Stimulated activated CD8-positive, alpha-beta memory T cell treated with anti-CD3 and anti-CD28 coated beads, Interleukin-4, amount 100 ng/mL, for 4 hours (primary cell): Measurements from ENCODE around the gene EPHB2.
"Not testable (repeated sequence)": the region's sequence is repeated elsewhere in the genome, so short reads cannot be mapped to it uniquely, and the experiment has no call there.

Experiments used
- DNase-seq, 2 donors: peaks; one replicate each; pipeline ENCODE4 v3.0.0-alpha.2; 2020; ENCODE audit warnings: low read depth in 2 of 2, low spot score in 1 of 2

Gene EPHB2

GRCh38 chr1:22935433-22935832 lies 224.8 kb downstream of the EPHB2 start:
- DNase-seq = no peak

DNA sequence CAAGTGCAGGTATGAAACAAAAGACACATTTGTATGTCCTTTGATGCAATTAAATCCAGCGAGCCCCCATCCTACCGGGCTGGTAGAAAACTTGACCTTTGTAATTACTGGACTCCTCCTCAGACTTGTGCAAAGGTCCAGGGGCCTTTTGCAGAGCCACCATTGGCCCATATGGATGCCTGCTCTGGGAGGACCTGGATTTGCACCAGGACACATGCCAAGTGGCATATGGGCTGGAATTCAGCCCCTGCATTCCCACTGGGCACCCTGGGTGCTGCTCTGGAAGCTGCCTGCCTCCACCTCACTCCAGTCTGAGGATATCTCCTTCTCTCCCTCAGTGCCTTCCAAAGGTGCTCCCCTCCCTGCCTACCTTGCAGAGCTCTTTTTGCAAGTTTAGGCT lies 226.0 kb downstream of the EPHB2 start:
- no peak for DNase-seq

- DNase-seq = no peak
Observed at GRCh38 chr1:22941257-22941656, 230.6 kb downstream of the EPHB2 start.

GRCh38 chr1:22944346-22945055 lies 233.9 kb downstream of the EPHB2 start:
- DNase-seq = no peak

- not testable (repeated sequence) for DNase-seq
Observed at GRCh38 chr1:22945171-22945570, 234.5 kb downstream of the EPHB2 start.

GRCh38 chr1:22949822-22950331 lies 239.2 kb downstream of the EPHB2 start:
- no peak for DNase-seq

GRCh38 chr1:22951796-22952195 lies 241.2 kb downstream of the EPHB2 start:
- no peak for DNase-seq

GRCh38 chr1:22952694-22953056 lies 242.0 kb downstream of the EPHB2 start:
- no peak for DNase-seq

- no peak for DNase-seq
Observed at GRCh38 chr1:22953057-22953739, 242.6 kb downstream of the EPHB2 start.

DNA sequence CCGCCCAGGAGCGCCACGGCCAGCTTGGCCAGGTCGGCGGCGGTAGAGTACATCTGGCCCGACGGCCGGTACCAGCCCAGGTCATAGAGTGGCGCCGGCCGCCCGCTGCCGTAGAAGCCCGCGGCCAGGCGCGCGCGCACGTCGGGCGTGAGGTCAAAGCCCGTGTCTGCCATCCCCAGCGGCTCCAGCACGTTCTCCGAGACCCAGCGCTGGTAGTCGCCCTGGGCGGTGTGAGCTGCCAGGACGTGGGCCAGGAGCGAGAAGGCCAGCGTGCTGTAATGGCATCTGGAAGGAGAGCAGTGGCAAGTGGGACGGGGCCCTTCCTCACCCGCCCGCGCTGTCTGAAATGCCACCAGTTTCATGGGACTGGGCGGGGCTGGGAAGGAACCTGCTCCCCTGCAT lies 243.1 kb downstream of the EPHB2 start:
- DNase-seq = no peak

DNA sequence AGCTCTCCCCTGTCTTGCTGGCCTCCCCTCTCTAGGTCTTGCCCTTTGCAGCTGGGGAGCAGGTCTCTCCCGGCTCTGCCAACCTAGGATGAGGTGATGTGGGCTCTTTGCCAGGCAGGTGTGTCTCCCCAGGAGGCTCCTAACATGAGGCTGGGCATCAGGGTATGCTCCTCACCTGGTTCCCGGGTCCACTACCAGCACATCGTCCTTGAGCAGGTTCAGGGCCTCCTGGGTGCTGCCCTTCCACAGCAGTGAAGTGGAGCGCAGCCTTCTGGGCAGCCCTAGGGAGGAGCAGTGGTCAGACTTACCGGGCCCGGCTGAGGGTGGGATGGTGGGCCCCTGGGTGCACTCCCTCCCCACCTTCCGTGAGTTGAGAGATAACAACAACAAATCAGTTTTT lies 244.5 kb downstream of the EPHB2 start:
- no peak for DNase-seq

DNA sequence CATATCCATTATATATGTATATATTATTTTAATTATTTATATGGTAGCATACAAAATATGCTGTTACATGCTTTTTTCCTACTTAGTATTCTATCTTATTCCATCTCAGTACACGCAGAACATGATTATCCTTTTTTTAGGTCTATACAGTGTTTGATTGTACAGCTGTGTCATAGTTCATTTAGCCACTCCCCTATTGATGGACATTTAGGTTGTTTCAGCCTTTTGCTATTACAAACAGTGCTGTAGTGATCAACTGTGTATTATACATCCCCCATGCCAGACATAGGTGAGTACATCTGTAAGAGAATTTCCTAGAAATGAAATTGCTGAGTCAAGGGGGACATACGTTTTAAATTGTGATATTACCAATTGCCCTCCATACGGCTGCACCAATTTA lies 246.4 kb downstream of the EPHB2 start:
- no peak for DNase-seq

DNA sequence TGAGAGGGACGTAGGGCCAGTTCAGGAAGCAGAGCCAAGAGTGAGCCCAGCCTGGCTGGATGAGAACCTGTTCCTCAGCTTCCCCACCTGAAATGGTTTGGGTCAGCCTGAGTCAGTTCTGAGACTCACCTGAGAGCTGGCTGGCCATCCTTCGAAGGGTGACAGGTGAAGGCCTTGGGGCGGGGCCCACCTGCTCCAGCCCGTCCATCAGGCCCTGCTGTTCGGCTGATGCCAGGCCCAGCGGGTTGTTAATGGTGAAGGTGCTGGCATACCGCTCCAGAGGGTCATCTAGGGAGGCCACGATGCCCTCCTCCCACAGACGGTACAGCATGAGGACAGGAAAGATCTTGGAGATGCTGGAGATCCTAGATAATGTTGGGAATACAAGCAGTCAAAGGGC lies 247.9 kb downstream of the EPHB2 start:
- no peak for DNase-seq

DNA sequence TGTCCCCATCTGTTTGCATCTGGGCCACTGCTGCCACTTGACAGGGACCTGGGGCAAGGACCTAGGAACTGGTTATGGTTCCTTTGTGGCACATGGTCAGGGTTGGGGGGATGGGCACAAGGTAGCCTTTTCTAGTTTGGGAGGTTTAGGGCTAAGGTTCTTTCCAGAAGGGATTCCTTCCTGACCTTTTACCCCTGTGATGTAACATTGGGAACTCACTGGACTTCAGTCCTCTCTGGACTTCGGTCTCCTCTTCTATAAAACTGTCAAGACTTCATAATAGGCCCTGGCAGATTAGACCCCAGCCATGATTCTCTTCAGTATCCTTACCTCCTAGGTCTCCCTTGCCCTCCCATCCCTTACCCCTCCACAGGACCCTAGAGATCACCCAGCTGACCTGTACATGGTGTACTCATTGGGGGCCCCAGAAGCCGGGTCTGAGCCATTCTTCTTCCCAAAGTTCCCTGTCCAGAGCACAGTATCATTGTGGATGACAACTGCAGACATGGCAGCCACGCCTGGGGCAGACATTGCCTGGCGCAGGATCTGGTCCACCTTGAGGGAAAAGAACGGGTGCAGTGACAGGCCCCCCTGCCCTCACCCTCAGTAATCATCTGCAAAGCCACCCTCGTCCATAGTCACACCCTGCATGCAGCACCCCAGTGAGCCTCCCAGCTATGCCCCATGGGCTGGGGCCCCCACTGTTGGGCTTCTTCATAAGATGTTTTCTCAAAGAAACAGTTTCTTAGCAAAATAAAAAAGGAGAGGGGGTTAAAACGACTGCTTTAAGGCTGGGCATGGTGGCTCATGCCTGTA lies 249.1 kb downstream of the EPHB2 start:
- no peak for DNase-seq

- DNase-seq = no peak
Observed at GRCh38 chr1:22962558-22962957, 251.9 kb downstream of the EPHB2 start.

GRCh38 chr1:22963044-22963677 lies 252.5 kb downstream of the EPHB2 start:
- DNase-seq = no peak

- no peak for DNase-seq
Observed at GRCh38 chr1:22966309-22966708, 255.7 kb downstream of the EPHB2 start.

- DNase-seq = no peak
Observed at GRCh38 chr1:22967833-22968232, 257.2 kb downstream of the EPHB2 start.

DNA sequence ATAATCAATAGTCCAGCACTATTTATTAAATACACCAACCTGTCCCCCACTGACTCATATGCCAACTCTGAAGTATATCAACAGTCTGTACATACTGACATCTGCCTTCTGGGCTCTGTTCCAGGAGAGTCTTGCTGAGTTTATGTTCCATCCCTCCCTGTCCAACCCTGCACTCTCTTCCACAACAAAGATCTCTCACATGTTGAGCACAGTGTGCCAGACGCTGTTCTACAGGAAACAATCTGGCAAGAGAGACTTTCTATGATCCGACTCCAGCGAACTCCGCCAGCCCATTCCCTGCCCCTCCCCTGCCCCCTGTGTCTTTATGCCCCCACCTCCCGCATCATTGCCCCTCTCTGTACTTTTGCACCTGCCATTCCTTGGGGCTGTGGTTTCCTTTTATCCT lies 258.7 kb downstream of the EPHB2 start:
- no peak for DNase-seq

GRCh38 chr1:22970096-22970495 lies 259.5 kb downstream of the EPHB2 start:
- no peak for DNase-seq
